Cardiac muscle cell (in vitro differentiated cells and primary cell): ENCODE measurements around the gene VWA8. TPM values are rescaled to one million over a fixed set of nuclear protein-coding genes. Genes with fewer than 3 reads are reported as not detected.

Experiments
- DNase-seq, 2 donors: peaks; one replicate each; pipeline versions ENCODE4 v3.0.0 to v3.0.0-alpha.2; 2010 to 2017; ENCODE audit warnings: low read depth in 1 of 2, low spot score in 1 of 2
- H3K27ac ChIP-seq: fragments of 200-600 bp; sonication (generic); 2 replicates; pipeline ENCODE4 v1.5.1; 2016
- H3K27me3 ChIP-seq: fragments of 200-600 bp; sonication (generic); 2 replicates; pipeline ENCODE4 v1.6.0; 2016; ENCODE audit warnings: control low read depth
- H3K36me3 ChIP-seq: fragments of 200-600 bp; sonication (generic); 2 replicates; pipeline ENCODE4 v1.5.1; 2016; ENCODE audit warnings: control low read depth
- H3K4me1 ChIP-seq: fragments of 200-600 bp; sonication (generic); 2 replicates; pipeline ENCODE4 v1.8.1; 2017; ENCODE audit warnings: low read depth, mild to moderate bottlenecking, mixed run types
- H3K4me3 ChIP-seq: fragments of 200-600 bp; sonication (generic); 2 replicates; pipeline ENCODE4 v1.5.1; 2016; ENCODE audit warnings: mild to moderate bottlenecking
- H3K9me3 ChIP-seq: fragments of 200-600 bp; sonication (generic); 2 replicates; pipeline ENCODE4 v1.5.1; 2017; ENCODE audit warnings: low read depth, mild to moderate bottlenecking, control low read depth
- polyA plus RNA-seq: library from polyadenylated mRNA; unstranded; fragments of >200 nt; fragmentation: Nextera tagmentation; extraction: Ambion mirVana; gene quantifications from 2 replicates; pipeline ENCODE4 v1.2.1, GENCODE V29; 2016
- total RNA-seq: library from RNA; depleted of rRNA; stranded (reverse); fragments of >200 nt; gene quantifications from 2 replicates; pipeline ENCODE4 v1.2.3, GENCODE V29; 2016
- TF ChIP-seq, protein P1 (sequence below): IDR thresholded peaks from 2 replicates; pipeline ENCODE4 v1.5.1; 2012; ENCODE audit warnings: low read depth, mild to moderate bottlenecking, low read length

VWA8 gene
- total and polyA plus RNA-seq, 2 experiments from 2014 or later = 9.4 to 22.9 TPM

DNA sequence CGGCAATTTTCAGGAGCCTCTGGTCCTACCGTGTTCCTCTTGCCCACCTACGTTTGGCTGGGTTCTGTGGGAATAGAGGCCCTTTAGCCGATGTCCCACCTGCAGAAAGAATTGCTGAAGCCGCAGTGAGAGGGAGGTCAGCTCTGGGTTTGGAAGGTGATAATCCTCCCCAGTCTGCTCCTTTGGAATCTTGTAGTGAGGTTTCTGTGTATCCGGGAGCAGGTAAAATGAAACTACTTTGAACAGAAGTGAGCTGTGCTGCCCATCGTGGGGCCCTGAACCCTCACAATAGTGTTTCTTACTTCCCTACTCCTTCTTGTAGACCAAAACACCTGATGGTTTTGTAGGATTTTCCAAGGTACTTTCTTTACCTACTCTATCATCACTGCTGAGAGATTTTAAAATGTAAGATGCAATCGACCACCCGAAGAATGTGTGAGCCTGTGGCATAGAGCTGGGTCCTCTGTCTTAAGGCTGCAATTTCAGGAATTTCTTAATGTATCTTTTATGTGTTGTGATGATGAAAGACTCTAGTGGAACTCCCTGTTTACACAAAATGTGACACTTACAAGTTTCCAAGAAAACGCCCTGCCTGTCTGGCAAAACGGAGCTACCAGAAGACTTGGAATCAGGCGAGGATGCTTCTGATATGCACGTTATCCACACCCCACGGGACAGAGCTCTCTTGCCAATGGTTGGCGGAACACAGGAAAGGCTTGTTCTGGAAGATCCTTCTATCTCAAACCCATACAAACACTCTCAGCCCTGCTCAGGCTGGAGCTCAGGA lies 427.4 kb downstream of the VWA8 start:
- Histone ChIP-seq H3K36me3 (no peaks in the 10 kb centered on the region), H3K27ac (no peak overlapping the region), H3K9me3 (no peaks in the 10 kb centered on the region), H3K27me3 (no peaks in the 10 kb centered on the region), H3K4me1 (no peaks in the 10 kb centered on the region), H3K4me3 (no peak overlapping the region)
- TF ChIP-seq, protein P1, sequence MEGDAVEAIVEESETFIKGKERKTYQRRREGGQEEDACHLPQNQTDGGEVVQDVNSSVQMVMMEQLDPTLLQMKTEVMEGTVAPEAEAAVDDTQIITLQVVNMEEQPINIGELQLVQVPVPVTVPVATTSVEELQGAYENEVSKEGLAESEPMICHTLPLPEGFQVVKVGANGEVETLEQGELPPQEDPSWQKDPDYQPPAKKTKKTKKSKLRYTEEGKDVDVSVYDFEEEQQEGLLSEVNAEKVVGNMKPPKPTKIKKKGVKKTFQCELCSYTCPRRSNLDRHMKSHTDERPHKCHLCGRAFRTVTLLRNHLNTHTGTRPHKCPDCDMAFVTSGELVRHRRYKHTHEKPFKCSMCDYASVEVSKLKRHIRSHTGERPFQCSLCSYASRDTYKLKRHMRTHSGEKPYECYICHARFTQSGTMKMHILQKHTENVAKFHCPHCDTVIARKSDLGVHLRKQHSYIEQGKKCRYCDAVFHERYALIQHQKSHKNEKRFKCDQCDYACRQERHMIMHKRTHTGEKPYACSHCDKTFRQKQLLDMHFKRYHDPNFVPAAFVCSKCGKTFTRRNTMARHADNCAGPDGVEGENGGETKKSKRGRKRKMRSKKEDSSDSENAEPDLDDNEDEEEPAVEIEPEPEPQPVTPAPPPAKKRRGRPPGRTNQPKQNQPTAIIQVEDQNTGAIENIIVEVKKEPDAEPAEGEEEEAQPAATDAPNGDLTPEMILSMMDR = no peak
- DNase-seq = peak in 1 of 2 donors; percentile 5

DNA sequence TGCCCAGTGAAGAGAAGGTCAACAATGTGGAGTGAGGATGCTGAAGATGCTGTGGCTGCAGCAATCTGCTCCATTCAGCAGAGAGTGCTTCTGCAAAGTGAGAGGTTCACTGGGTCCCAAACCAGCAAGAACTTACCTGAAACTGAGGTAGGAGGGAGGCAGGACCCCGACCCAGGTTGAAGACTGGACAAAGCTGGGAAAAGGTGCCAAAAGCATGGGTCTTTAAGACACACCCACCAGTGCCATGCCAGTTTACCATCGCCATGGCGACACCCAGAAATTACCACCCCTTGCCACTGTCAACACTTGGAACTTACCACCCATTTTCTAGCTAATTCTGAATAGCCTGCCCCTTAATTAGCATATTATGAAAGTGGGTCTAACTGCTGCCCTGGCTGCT lies 432.9 kb downstream of the VWA8 start:
- H3K36me3 ChIP-seq = no peaks in the 10 kb centered on the region
- H3K27me3 ChIP-seq = no peaks in the 10 kb centered on the region
- no peaks in the 10 kb centered on the region for H3K9me3 ChIP-seq
- TF ChIP-seq, protein P1 = no peak
- H3K27ac ChIP-seq = no peak overlapping the region
- no peak for DNase-seq
- H3K4me1 ChIP-seq = no peaks in the 10 kb centered on the region
- no peak overlapping the region for H3K4me3 ChIP-seq

DNA sequence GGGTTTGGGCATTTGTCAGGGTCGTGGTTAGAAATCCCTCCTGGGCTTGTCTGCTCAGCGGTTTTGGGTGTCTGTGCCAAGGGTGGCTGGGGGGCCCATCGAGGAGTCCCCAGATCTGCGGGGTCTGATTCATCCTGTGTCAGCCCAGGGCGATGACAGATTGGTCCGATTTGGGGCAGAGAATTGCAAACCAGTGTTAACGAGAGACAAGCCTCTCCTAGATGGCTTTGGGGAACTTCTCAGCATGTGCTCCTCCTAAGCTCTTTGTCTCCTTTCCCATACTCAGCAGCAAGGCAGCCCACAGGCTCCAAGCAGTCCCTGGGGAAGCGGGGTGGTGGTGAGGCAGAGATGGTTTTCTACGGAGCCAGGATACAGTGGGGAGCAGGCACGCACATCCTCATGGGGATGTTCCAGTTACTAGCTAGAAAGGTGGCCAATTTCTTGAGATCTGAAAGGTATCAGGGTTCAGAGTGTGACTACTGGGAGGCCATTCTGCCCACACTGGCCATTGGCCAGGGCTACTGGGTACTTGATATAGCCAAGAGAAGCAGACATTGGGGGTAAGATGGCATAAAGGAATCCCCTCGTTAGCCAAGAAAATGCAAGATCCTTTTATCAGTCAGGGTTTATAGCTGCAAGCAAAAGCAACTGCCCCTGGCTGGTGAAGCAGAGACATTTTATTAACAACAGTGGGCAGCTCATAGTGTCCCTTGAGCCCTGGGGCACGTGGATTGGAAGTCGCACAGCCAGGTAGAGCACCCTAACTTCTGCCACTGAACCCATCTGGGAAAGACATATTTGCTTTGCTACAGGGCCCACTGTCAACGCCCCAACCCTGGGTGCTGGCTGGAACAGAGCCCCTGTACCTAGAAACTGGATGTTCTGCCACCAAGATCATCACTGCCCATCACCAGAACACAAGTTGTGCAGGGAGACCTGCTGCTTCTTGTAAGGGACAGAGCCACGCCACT lies 440.0 kb downstream of the VWA8 start:
- Histone ChIP-seq H3K27me3 (no peaks in the 10 kb centered on the region), H3K27ac (no peak overlapping the region), H3K36me3 (no peaks in the 10 kb centered on the region), H3K4me1 (no peaks in the 10 kb centered on the region), H3K9me3 (no peaks in the 10 kb centered on the region), H3K4me3 (no peak overlapping the region)
- TF ChIP-seq, protein P1 = no peak
- peak in 1 of 2 donors; percentile 30 for DNase-seq

DNA sequence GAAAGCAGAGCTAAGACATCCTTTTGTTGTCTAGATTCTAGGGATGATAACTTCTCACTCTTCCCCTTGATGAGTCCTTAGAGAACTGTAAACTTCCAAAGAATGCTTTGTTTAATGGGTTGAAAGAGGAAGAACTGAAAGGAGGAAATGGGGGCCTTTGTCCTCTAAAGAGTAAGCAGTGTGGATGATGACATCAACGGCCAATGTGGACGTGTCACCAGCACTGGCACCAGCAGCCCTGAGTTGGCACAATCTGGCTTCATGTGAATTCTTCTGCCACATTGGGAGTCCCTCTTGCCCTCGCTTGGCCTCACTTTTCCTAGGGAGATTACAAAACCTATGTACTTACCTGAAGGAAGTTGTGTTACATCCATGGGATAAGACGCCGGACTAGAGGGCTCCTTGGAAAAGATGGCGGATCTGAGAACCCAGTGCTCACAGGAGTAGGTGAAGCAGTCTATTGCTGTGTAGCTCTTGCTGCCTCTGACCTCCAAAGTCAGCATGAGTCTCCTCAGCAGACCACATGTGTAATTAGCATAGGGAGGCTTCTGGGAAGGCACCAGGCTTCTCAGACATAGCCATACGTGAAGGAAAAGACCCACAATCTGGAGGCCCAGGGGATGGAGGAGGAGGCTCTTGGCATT lies 440.8 kb downstream of the VWA8 start:
- Histone ChIP-seq H3K4me1 (no peaks in the 10 kb centered on the region), H3K4me3 (no peak overlapping the region), H3K9me3 (no peaks in the 10 kb centered on the region), H3K36me3 (no peaks in the 10 kb centered on the region), H3K27ac (no peak overlapping the region), H3K27me3 (no peaks in the 10 kb centered on the region)
- TF ChIP-seq, protein P1 = no peak
- DNase-seq = no peak

Other genes with a start within 250 kb of the VWA8 start
- gene DGKH, start 87.5 kb upstream of the VWA8 start, total RNA-seq = 3.8 and 11.2 TPM in 2 replicates
- gene DGKH, start 87.5 kb upstream of the VWA8 start, polyA plus RNA-seq = 2.0 and 3.2 TPM in 2 replicates